Mucosa of rectum (tissue), 2 donors: ENCODE results near the gene FAIM2.

Source experiments
- H3K27ac ChIP-seq, 2 donors: one replicate each; pipeline ENCODE4 v1.7.0; 2013; ENCODE audit warnings: inconsistent platforms in 2 of 2, low read depth in 2 of 2, low read length in 2 of 2
- H3K27me3 ChIP-seq, 2 donors: one replicate each; pipeline ENCODE4 v1.7.0; 2013; ENCODE audit warnings: low read length in 2 of 2; ENCODE audit not compliant: control insufficient read depth in 2 of 2, insufficient read depth in 2 of 2
- H3K36me3 ChIP-seq, 2 donors: one replicate each; pipeline ENCODE4 v1.7.0; 2013; ENCODE audit warnings: low read length in 2 of 2; ENCODE audit not compliant: control insufficient read depth in 2 of 2, insufficient read depth in 2 of 2
- H3K4me1 ChIP-seq, 2 donors: one replicate each; pipeline ENCODE4 v1.7.0; 2013; ENCODE audit warnings: low read length in 2 of 2, mild to moderate bottlenecking in 1 of 2; ENCODE audit not compliant: control insufficient read depth in 2 of 2, insufficient read depth in 2 of 2
- H3K4me3 ChIP-seq, 2 donors: one replicate each; pipeline ENCODE4 v1.7.0; 2013; ENCODE audit warnings: low read length in 2 of 2
- H3K9ac ChIP-seq, 2 donors: one replicate each; pipeline ENCODE4 v1.7.0; 2013; ENCODE audit warnings: low read length in 2 of 2, low read depth in 1 of 2, mild to moderate bottlenecking in 1 of 2
- H3K9me3 ChIP-seq, 2 donors: one replicate each; pipeline ENCODE4 v1.7.0; 2013; ENCODE audit warnings: low read length in 2 of 2; ENCODE audit not compliant: control insufficient read depth in 2 of 2
- donor health status: healthy.
- donor health status: Normal muscosa, but diverticular disease.

FAIM2 gene

DNA sequence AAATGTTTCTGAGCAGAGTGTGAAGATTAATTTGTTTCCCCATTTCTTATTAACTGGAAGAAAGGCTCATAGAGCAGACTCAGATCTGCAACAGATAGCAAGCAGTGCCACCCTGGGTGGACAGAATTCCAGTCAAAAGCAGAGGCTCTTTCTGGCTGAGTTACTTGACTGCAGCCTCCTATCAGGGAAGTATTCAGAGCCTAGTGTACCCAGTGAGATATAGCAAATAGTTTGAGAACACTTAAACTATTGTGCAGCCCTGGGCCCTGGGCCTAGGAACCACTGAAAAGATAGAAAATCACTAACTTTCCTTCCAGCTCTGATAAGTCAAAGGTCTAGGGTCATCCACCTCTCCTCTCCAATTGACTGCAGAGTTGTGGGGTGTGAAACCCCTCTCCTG lies 35.6 kb upstream of the FAIM2 start:
- H3K9me3 ChIP-seq = no peaks in the 10 kb centered on the region
- peaks cover 0 to 9% of the 10 kb centered on the region in 2 donors for H3K4me1 ChIP-seq
- H3K27ac ChIP-seq = no peak overlapping the region
- no peaks in the 10 kb centered on the region for H3K27me3 ChIP-seq
- no peaks in the 10 kb centered on the region for H3K36me3 ChIP-seq
- no peak overlapping the region for H3K4me3 ChIP-seq
- H3K9ac ChIP-seq = no peak overlapping the region

DNA sequence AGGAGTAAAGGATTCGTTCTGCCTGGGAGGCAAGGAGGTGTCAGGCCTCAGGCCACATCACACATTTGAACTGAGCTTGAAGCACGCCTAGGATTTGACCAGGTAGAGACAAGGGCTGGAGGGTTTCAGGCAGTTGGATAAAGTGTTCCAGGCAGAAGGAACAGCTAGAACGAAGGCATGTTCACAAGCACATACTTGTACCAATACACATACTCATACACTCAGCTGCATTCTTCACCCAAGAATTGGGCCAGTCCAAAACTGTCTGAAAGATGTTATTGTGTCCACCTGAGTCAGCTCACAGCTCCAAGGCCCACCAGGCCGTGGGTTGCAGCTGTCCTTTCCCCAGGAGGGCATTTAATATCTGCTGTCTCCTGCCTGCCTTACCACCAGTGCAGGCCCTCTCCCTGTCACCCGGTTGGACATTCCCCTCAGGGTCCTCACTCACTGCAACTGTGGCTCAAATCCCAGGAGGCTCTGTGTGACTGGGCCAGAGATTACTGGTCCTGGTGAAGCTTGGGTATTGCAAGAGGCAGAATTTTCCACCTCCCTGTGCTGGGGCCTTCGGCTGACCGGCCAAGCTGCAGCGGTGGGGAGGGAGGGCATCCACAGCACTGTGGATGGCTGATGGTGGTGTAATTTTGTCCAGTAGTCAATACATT lies 34.1 kb upstream of the FAIM2 start:
- H3K9me3 ChIP-seq = no peaks in the 10 kb centered on the region
- no peak overlapping the region for H3K4me3 ChIP-seq
- H3K4me1 ChIP-seq = peaks cover 0 to 2% of the 10 kb centered on the region in 2 donors
- no peaks in the 10 kb centered on the region for H3K27me3 ChIP-seq
- no peak overlapping the region for H3K27ac ChIP-seq
- no peak overlapping the region for H3K9ac ChIP-seq
- H3K36me3 ChIP-seq = no peaks in the 10 kb centered on the region

DNA sequence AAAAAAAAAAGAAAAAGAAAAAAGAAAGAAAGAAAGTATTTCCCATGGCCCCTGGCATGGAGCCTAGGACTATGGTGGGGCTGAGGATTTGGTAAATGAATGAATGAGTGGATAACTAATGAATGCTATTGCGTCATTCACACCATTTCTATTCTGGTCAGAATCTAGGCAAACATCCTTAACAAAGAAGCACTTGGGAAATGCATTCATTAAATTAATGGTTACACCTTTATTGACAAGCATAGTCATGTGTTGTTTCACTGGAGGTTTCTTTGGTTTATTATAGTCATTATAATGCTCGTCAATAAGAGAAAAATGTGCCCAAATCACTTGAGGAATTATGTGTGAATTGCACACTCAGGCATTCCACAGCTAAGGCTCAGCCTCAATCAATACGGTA lies 33.2 kb upstream of the FAIM2 start:
- Histone ChIP-seq H3K4me3 (no peak overlapping the region), H3K27me3 (no peaks in the 10 kb centered on the region), H3K36me3 (no peaks in the 10 kb centered on the region), H3K4me1 (no peaks in the 10 kb centered on the region), H3K27ac (no peak overlapping the region), H3K9me3 (no peaks in the 10 kb centered on the region), H3K9ac (no peak overlapping the region)

DNA sequence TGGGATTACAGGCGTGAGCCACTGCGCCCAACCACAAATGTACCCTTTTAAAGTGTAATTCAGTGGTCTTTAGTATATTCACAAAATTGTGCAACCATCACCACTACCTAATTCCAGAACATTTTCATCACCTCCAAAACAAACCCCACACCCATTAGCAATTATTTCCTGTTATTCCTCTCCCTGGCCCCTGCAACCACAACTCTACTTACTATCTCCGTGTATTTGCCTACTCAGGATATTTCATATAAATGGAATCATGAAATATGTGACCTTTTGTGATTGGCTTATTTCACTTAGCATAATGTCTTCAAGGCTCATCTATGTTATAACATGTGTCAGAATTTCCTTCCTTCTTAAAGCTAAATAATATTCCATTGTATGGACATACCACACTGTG lies 30.8 kb upstream of the FAIM2 start:
- Histone ChIP-seq H3K9ac (no peak overlapping the region), H3K27me3 (no peaks in the 10 kb centered on the region), H3K4me1 (no peaks in the 10 kb centered on the region), H3K4me3 (no peak overlapping the region), H3K36me3 (no peaks in the 10 kb centered on the region), H3K9me3 (no peaks in the 10 kb centered on the region), H3K27ac (no peak overlapping the region)

GRCh38 chr12:49933796-49934195 lies 30.1 kb upstream of the FAIM2 start:
- H3K36me3 ChIP-seq = no peaks in the 10 kb centered on the region
- no peak overlapping the region for H3K4me3 ChIP-seq
- no peak overlapping the region for H3K27ac ChIP-seq
- H3K9ac ChIP-seq = no peak overlapping the region
- H3K27me3 ChIP-seq = no peaks in the 10 kb centered on the region
- no peaks in the 10 kb centered on the region for H3K9me3 ChIP-seq
- no peaks in the 10 kb centered on the region for H3K4me1 ChIP-seq

DNA sequence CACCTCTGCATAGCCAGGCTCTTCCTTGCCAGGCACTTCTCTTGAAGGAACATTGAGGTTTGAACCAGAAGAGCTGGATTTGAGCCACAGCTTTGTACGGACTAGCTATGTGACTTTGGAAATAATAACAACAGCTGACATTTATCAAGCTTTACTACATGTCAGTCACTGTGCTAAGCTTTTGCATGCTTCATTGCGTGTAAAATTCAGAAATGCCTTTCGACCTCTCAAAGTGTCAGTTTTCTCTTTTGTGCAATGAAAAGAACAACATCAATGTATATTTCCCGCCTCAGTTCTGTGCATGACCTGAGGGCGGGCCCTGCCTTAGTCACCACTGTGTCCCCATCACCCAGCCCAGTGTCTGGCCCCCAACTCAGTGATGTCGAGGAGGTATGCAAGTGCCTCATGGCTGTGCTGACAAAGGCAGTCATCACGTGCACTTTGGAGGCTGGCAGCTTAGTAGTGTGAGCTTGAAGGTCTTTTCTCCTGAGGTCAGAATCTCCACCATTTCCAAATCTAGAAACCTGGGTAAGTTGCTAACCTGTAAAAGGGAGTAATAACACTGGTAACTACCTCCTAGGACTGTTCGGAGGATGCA lies 28.9 kb upstream of the FAIM2 start:
- Histone ChIP-seq H3K4me3 (no peak overlapping the region), H3K27me3 (no peaks in the 10 kb centered on the region), H3K27ac (no peak overlapping the region), H3K9ac (no peak overlapping the region), H3K36me3 (no peaks in the 10 kb centered on the region), H3K4me1 (no peaks in the 10 kb centered on the region), H3K9me3 (no peaks in the 10 kb centered on the region)

GRCh38 chr12:49932023-49932422 lies 28.3 kb upstream of the FAIM2 start:
- no peaks in the 10 kb centered on the region for H3K4me1 ChIP-seq
- no peaks in the 10 kb centered on the region for H3K27me3 ChIP-seq
- no peaks in the 10 kb centered on the region for H3K36me3 ChIP-seq
- H3K9ac ChIP-seq = no peak overlapping the region
- H3K9me3 ChIP-seq = no peaks in the 10 kb centered on the region
- H3K27ac ChIP-seq = no peak overlapping the region
- H3K4me3 ChIP-seq = no peak overlapping the region

DNA sequence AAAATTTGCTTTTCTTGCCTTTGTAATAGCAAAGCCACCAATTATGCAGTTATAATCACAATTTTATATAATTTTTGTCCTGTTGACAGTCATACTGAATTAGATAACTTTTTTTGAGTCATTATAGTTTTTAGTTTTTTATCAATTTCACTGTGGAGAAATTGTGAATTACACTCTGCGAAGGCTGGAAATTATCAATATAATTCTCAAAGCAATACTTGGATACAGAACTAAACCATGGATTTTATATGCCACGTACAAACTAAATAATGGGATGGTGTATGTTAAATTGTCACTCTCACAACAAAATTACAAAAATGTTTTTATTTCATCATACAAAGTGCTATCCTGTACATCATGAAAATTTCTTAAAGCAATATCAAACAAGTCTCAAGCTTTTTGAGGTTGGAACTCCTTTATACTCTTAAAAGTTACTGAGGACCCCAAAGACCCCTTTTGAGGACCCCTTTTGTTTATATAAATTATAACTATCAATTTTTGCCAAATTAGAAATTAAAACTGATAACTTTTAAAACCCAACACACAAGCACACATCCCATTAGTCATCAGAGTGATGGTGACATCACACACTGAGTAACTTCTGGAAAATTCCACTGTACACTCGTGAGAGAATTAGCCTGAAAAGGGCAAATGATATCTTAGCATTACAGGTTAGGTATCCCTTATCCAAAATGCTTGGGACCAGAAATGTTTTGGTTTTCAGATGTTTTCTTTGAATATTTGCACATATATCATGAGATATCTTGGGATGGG lies 27.0 kb upstream of the FAIM2 start:
- Histone ChIP-seq H3K4me1 (no peaks in the 10 kb centered on the region), H3K9ac (no peak overlapping the region), H3K4me3 (no peak overlapping the region), H3K9me3 (no peaks in the 10 kb centered on the region), H3K27ac (no peak overlapping the region), H3K27me3 (no peaks in the 10 kb centered on the region), H3K36me3 (no peaks in the 10 kb centered on the region)

DNA sequence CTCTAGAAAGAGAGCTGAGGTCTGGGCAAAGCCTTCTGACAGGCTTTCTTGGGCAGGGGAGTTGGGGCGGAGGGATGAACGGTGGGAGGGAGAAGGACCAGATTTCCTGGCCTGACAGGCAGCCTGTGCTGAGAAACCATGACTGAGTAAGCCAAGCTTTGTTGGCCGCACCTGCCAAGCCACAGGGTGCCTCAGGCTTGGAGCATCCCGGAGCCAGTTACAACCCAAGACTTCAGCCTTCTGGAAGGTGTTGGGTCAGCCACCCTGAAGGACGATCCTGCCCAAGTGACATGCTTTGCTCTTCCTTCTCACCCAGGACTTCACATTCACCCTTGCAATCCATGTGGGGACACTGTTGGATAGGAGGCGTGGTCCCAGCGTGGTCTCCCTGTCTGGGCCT lies 25.9 kb upstream of the FAIM2 start:
- H3K9ac ChIP-seq = no peak overlapping the region
- no peaks in the 10 kb centered on the region for H3K36me3 ChIP-seq
- H3K9me3 ChIP-seq = no peaks in the 10 kb centered on the region
- no peak overlapping the region for H3K4me3 ChIP-seq
- H3K27ac ChIP-seq = no peak overlapping the region
- H3K27me3 ChIP-seq = no peaks in the 10 kb centered on the region
- H3K4me1 ChIP-seq = no peaks in the 10 kb centered on the region

DNA sequence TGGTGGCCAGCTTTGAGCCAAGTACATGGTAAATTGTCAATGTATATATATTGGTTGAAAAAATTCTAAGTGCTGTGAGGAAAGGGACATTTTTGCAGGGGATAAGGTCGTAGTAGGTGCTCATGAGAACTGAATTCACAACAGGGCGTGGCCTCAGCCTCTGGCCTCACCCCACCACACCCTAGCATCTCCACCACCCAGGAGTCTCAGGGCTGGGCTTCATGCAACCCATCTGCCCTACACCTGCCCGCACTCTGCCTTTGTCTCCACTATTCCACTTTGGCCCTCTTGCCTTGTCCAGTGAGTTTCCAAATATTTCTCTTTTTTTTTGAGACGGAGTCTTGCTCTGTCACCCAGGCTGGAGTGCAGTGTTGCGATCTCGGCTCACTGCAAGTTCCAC lies 24.8 kb upstream of the FAIM2 start:
- H3K9me3 ChIP-seq = no peaks in the 10 kb centered on the region
- H3K27ac ChIP-seq = no peak overlapping the region
- H3K9ac ChIP-seq = no peak overlapping the region
- H3K36me3 ChIP-seq = no peaks in the 10 kb centered on the region
- H3K4me1 ChIP-seq = no peaks in the 10 kb centered on the region
- no peak overlapping the region for H3K4me3 ChIP-seq
- H3K27me3 ChIP-seq = no peaks in the 10 kb centered on the region
